CD4-positive, alpha-beta T cell (primary cell): ENCODE results near the gene PLXNB3. TPM values are rescaled to one million over a fixed set of nuclear protein-coding genes. Genes with fewer than 3 reads are reported as not detected.

Experiments
- ATAC-seq: fragments of 200-7000 bp; cut with Tn5 transposase; one replicate; pipeline ENCODE4 v1.10.0; 2022; ENCODE audit warnings: mild to moderate bottlenecking; ENCODE audit not compliant: poor library complexity
- CTCF ChIA-PET: fragments of 350-600 bp; sonication (Branson Sonifier 250); formaldehyde crosslinking; loops from one replicate; lab custom pipeline; 2021; ENCODE audit warnings: antibody characterized with exemption, inconsistent platforms; lab: Charles Lee
- POLR2A ChIA-PET: fragments of 350-600 bp; sonication (Branson Sonifier 250); formaldehyde crosslinking; loops from one replicate; lab custom pipeline; 2021; ENCODE audit warnings: antibody characterized with exemption, inconsistent platforms; lab: Charles Lee
- DNase-seq, 14 experiments: peaks; one replicate each; pipeline ENCODE4 v3.0.0-alpha.2; 2013 to 2020; ENCODE audit warnings: mixed read lengths in 2 of 14
- H3K27ac ChIP-seq, 2 donors: one replicate each; pipeline versions ENCODE4 v1.5.1 to v1.7.0; 2013; ENCODE audit warnings: low read length in 2 of 2, low read depth in 1 of 2, mild to moderate bottlenecking in 1 of 2
- H3K27me3 ChIP-seq, 2 experiments: 1 replicate in 1 of 2; 2 replicates in 1 of 2; pipeline versions ENCODE4 v1.6.1 to v1.7.0; 2013; ENCODE audit warnings: low read length in 2 of 2, control low read depth in 1 of 2, mild to moderate bottlenecking in 1 of 2, moderate library complexity in 1 of 2; ENCODE audit not compliant: insufficient read depth in 2 of 2, control insufficient read depth in 1 of 2
- H3K36me3 ChIP-seq: one replicate; pipeline ENCODE4 v1.6.1; 2013; ENCODE audit warnings: low read length, control low read depth; ENCODE audit not compliant: insufficient read depth
- H3K4me1 ChIP-seq: one replicate; pipeline ENCODE4 v1.6.1; 2013; ENCODE audit warnings: low read length, control low read depth; ENCODE audit not compliant: insufficient read depth
- H3K4me3 ChIP-seq: one replicate; pipeline ENCODE4 v1.5.1; 2013; ENCODE audit warnings: mild to moderate bottlenecking, low read length, moderate library complexity
- H3K9me3 ChIP-seq, 2 experiments: 1 replicate in 1 of 2; 2 replicates in 1 of 2; pipeline versions ENCODE4 v1.6.1 to v1.7.0; 2013; ENCODE audit warnings: low read length in 2 of 2, mild to moderate bottlenecking in 2 of 2, control low read depth in 1 of 2, moderate library complexity in 1 of 2; ENCODE audit not compliant: control insufficient read depth in 1 of 2, insufficient read depth in 1 of 2
- H3K27ac Mint-ChIP-seq: one replicate; pipeline ENCODE4 v1.8.0; 2020; ENCODE audit warnings: mixed read lengths
- H3K27me3 Mint-ChIP-seq: one replicate; pipeline ENCODE4 v1.8.0; 2021; ENCODE audit warnings: mixed read lengths
- H3K36me3 Mint-ChIP-seq: one replicate; pipeline ENCODE4 v1.8.0; 2021; ENCODE audit warnings: low read depth, mixed read lengths
- H3K4me1 Mint-ChIP-seq: one replicate; pipeline ENCODE4 v1.8.0; 2021; ENCODE audit warnings: low read depth, mixed read lengths
- H3K4me3 Mint-ChIP-seq: one replicate; pipeline ENCODE4 v1.8.0; 2020; ENCODE audit warnings: mild to moderate bottlenecking, mixed read lengths
- H3K9me3 Mint-ChIP-seq: one replicate; pipeline ENCODE4 v1.8.0; 2020; ENCODE audit warnings: mixed read lengths
- intact Hi-C, 2 experiments: fragments of 100-400 bp; cut with DNase I in 1 of 2; cut with micrococcal nuclease in 1 of 2; formaldehyde crosslinking; loops; one replicate each; pipeline versions ENCODE4 v1.15.1 to v1.9.0; 2023 to 2025; cut with DNase I, micrococcal nuclease
- total RNA-seq, 174 experiments: library from RNA in 2 of 174; stranded (reverse) in 2 of 174; gene quantifications; one replicate each; pipeline ENCODE4 v1.2.3 and lab custom pipeline; 2021 to 2026
- TF ChIP-seq, protein P1 (sequence below): fragments of 200-600 bp; IDR thresholded peaks from one replicate; pipeline ENCODE4 v1.8.0; 2022; ENCODE audit warnings: antibody characterized with exemption, mild to moderate bottlenecking

The PLXNB3 gene
- total RNA-seq, 2 experiments from 2014 or later = not detected

DNA sequence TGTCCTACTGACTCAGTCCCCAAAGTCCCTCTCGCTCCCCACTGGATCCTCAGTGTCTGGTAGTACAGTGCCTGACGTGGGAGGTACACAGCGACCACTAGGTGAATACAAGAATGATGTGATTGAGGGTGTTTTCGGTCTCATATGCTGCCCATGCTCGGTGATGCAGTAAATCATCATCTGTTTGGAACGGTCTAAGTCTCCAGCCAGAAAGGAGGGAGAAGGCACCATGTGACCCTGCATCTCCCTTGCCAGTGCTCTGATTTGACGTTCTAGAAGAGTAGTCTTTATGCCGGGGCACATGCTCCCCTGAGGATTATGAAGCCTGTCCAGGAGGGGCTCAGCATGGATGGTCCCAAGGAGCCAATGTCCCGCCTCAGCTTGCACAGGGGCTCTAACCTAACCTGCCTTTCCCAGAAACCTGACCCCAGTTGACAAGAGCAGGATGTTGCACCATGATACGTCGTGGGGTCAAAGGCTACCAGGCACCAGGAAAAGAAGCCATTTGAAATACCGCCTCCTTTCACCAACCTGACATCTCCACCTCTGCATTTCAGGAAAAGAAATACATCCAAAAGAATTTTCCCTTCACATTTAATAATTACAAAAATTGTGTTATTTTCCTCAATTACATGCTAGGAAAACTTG, 13.8 kb upstream of the PLXNB3 start:
- Histone ChIP-seq H3K9me3 (no peaks in the 10 kb centered on the region), H3K4me3 (no peak overlapping the region), H3K4me1 (no peaks in the 10 kb centered on the region), H3K36me3 (no peaks in the 10 kb centered on the region), H3K27me3 (no peaks in the 10 kb centered on the region), H3K27ac (no peak overlapping the region)
- Mint-ChIP-seq H3K27me3 (no peaks in the 10 kb centered on the region), H3K4me1 (no peaks in the 10 kb centered on the region), H3K9me3 (no peaks in the 10 kb centered on the region), H3K27ac (no peak overlapping the region), H3K4me3 (no peak overlapping the region), H3K36me3 (no peaks in the 10 kb centered on the region)
- intact Hi-C loops = loop anchor here in 1 of 2 experiments (10.0 kb wide), 1 partner anchor 65 kb away; the partner anchor contains the start of gene SLC6A8
- ATAC-seq (no peak), DNase-seq (no peak)
- POLR2A ChIA-PET = no interaction called here
- CTCF ChIA-PET = no interaction called here
- TF ChIP-seq, protein P1, sequence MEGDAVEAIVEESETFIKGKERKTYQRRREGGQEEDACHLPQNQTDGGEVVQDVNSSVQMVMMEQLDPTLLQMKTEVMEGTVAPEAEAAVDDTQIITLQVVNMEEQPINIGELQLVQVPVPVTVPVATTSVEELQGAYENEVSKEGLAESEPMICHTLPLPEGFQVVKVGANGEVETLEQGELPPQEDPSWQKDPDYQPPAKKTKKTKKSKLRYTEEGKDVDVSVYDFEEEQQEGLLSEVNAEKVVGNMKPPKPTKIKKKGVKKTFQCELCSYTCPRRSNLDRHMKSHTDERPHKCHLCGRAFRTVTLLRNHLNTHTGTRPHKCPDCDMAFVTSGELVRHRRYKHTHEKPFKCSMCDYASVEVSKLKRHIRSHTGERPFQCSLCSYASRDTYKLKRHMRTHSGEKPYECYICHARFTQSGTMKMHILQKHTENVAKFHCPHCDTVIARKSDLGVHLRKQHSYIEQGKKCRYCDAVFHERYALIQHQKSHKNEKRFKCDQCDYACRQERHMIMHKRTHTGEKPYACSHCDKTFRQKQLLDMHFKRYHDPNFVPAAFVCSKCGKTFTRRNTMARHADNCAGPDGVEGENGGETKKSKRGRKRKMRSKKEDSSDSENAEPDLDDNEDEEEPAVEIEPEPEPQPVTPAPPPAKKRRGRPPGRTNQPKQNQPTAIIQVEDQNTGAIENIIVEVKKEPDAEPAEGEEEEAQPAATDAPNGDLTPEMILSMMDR = no peak

DNA sequence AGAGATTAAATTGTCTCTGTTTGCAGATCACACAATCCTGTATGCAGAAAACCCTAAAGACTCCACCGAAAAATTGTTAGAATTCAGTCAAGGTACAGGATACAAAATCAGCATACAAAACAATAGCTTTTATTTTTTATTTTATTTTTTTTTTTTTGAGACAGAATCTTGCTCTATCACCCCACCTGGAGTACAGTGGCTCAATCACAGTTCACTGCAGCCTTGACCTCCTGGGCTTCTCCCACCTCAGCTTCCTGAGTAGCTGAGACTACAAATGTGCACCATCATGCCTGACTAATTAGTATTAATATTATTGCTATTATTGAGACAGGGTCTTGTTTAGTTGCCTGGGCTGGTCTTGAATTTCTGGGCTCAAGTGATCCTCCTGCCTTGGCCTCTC, 8.9 kb upstream of the PLXNB3 start:
- H3K27me3 ChIP-seq = no peaks in the 10 kb centered on the region
- no peaks in the 10 kb centered on the region for H3K36me3 ChIP-seq
- TF ChIP-seq, protein P1 = no peak
- DNase-seq = peak in 1 of 14 experiments; percentile 20
- no peak overlapping the region for H3K4me3 ChIP-seq
- Mint-ChIP-seq H3K27me3 (no peaks in the 10 kb centered on the region), H3K4me3 (no peak overlapping the region), H3K36me3 (no peaks in the 10 kb centered on the region), H3K4me1 (no peaks in the 10 kb centered on the region), H3K27ac (no peak overlapping the region), H3K9me3 (no peaks in the 10 kb centered on the region)
- no peak for ATAC-seq
- no peak overlapping the region for H3K27ac ChIP-seq
- ChIA-PET CTCF (no interaction called here), POLR2A (no interaction called here)
- H3K4me1 ChIP-seq = no peaks in the 10 kb centered on the region
- no peaks in the 10 kb centered on the region for H3K9me3 ChIP-seq
- intact Hi-C loops = loop anchor here in 1 of 2 experiments (10.0 kb wide), 1 partner anchor 70 kb away; the partner anchor contains the start of gene SLC6A8

DNA sequence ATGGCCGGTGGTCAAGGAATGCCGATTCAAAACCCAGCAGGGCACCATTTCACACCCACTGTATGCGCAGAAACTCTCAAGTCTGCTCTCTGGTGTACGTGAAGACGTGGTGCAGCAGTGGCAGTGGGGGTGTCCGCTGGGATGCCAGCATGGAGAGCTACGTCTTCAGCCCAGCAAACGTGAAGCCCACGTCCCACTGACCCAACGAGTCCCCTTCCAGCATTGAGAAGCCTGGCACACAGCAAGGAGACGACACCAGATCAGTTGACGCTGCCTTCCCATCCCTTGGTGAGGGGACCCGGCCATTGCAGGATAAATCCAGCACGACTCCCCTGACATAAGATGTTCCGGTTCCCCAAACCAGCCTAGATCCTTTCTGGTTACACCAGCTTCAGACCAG, 2.2 kb upstream of the PLXNB3 start:
- H3K4me3 Mint-ChIP-seq = no peak overlapping the region
- DNase-seq (no peak), ATAC-seq (no peak)
- TF ChIP-seq, protein P1 = no peak
- intact Hi-C loops = loop anchor here in 1 of 2 experiments (10.0 kb wide), 1 partner anchor 123 kb away; the partner anchor contains the start of gene L1CAM
- H3K36me3 Mint-ChIP-seq = no peaks in the 10 kb centered on the region
- H3K4me1 ChIP-seq = peaks cover 5% of the 10 kb centered on the region
- POLR2A ChIA-PET = no interaction called here
- H3K9me3 Mint-ChIP-seq = no peaks in the 10 kb centered on the region
- no peaks in the 10 kb centered on the region for H3K36me3 ChIP-seq
- H3K27me3 Mint-ChIP-seq = no peaks in the 10 kb centered on the region
- no peak overlapping the region for H3K4me3 ChIP-seq
- H3K9me3 ChIP-seq = no peaks in the 10 kb centered on the region
- CTCF ChIA-PET = no interaction called here
- no peaks in the 10 kb centered on the region for H3K27me3 ChIP-seq
- H3K4me1 Mint-ChIP-seq = peaks cover 4% of the 10 kb centered on the region
- H3K27ac Mint-ChIP-seq = no peak overlapping the region
- no peak overlapping the region for H3K27ac ChIP-seq
